ENCODE results near the gene ASGR2. TPM values are rescaled to one million over a fixed set of nuclear protein-coding genes. Genes with fewer than 3 reads are reported as not detected.
"Not testable (repeated sequence)": the region's sequence is repeated elsewhere in the genome, so short reads cannot be mapped to it uniquely, and the experiment has no call there.

ASGR2 gene
- total RNA-seq, 1 experiment from 2014 or later: not detected

GRCh38 chr17:7102421-7102820 is 12.2 kb downstream of the ASGR2 start:
- H3F3A ChIP-seq (ENCODE audit: low read length, unreplicated experiment): no peaks in the 10 kb centered on the region
- ChIA-PET CTCF (no interaction called here), POLR2A (ENCODE audit: unreplicated experiment) (no interaction called here)
- no peak for ATAC-seq
- H3K9ac ChIP-seq (ENCODE audit: low read length): no peak overlapping the region
- no peaks in the 10 kb centered on the region; the same call in 1 of the 2 replicates for H3K4me1 ChIP-seq (ENCODE audit: insufficient read depth, low read length)
- no peak overlapping the region for H2AFZ ChIP-seq (ENCODE audit: low read length)
- intact Hi-C loops (cut with micrococcal nuclease): no loop called here
- no peaks in the 10 kb centered on the region for H3K36me3 ChIP-seq (ENCODE audit: low read depth, low read length)
- H4K20me1 ChIP-seq (ENCODE audit: low read length): no peaks in the 10 kb centered on the region
- H3K9me3 ChIP-seq (ENCODE audit: low read length): no peaks in the 10 kb centered on the region
- H3K79me2 ChIP-seq (ENCODE audit: low read length): no peaks in the 10 kb centered on the region
- TF ChIP-seq EZH2phosphoT487 (IDR thresholded peaks at IDR 0.05; ENCODE audit: borderline replicate concordance, low read length): no peak
- no peak for TF ChIP-seq EZH2 (IDR thresholded peaks at IDR 0.05; ENCODE audit: low read length, unreplicated experiment)
- no peak for TF ChIP-seq CTCF (conservative IDR thresholded peaks at IDR 0.05; ENCODE audit: low read depth, low read length)
- no peak overlapping the region for H3K4me2 ChIP-seq (ENCODE audit: low read length)
- no peak for DNase-seq
- no peak overlapping the region for H3K4me3 ChIP-seq (ENCODE audit: low read length)
- no peaks in the 10 kb centered on the region for H3K9me2 ChIP-seq (replicated peaks; ENCODE audit: low read length)
- no peaks in the 10 kb centered on the region for H3K27me3 ChIP-seq (ENCODE audit: low read length)
- BruUV-seq (replicated peaks): no TSS peak
- no peak overlapping the region for H3K27ac ChIP-seq (ENCODE audit: low read length)

GRCh38 chr17:7101531-7101930 is 13.1 kb downstream of the ASGR2 start:
- Histone ChIP-seq H3K4me1 (ENCODE audit: insufficient read depth, low read length) (no peaks in the 10 kb centered on the region; the same call in 1 of the 2 replicates), H3K9me2 (replicated peaks; ENCODE audit: low read length) (no peaks in the 10 kb centered on the region), H2AFZ (ENCODE audit: low read length) (no peak overlapping the region), H3K9me3 (ENCODE audit: low read length) (no peaks in the 10 kb centered on the region), H4K20me1 (ENCODE audit: low read length) (no peaks in the 10 kb centered on the region), H3K27me3 (ENCODE audit: low read length) (no peaks in the 10 kb centered on the region), H3K4me2 (ENCODE audit: low read length) (no peak overlapping the region), H3K27ac (ENCODE audit: low read length) (no peak overlapping the region), H3F3A (ENCODE audit: low read length, unreplicated experiment) (no peaks in the 10 kb centered on the region), H3K4me3 (ENCODE audit: low read length) (no peak overlapping the region), H3K36me3 (ENCODE audit: low read depth, low read length) (no peaks in the 10 kb centered on the region), H3K9ac (ENCODE audit: low read length) (no peak overlapping the region), H3K79me2 (ENCODE audit: low read length) (no peaks in the 10 kb centered on the region)
- intact Hi-C loops (cut with micrococcal nuclease): no loop called here
- DNase-seq (no peak), ATAC-seq (no peak)
- TF ChIP-seq EZH2phosphoT487 (IDR thresholded peaks at IDR 0.05; ENCODE audit: borderline replicate concordance, low read length) (no peak), CTCF (conservative IDR thresholded peaks at IDR 0.05; ENCODE audit: low read depth, low read length) (no peak), EZH2 (IDR thresholded peaks at IDR 0.05; ENCODE audit: low read length, unreplicated experiment) (no peak)
- no TSS peak for BruUV-seq (replicated peaks)
- ChIA-PET CTCF (no interaction called here), POLR2A (ENCODE audit: unreplicated experiment) (no interaction called here)

- H3K9ac ChIP-seq (ENCODE audit: low read length); H3K9me2 ChIP-seq (replicated peaks; ENCODE audit: low read length); DNase-seq; H3K4me2 ChIP-seq (ENCODE audit: low read length); H2AFZ ChIP-seq (ENCODE audit: low read length); H3K4me1 ChIP-seq (ENCODE audit: insufficient read depth, low read length); intact Hi-C loops (cut with micrococcal nuclease); ATAC-seq; CTCF ChIA-PET; BruUV-seq (replicated peaks); H3K4me3 ChIP-seq (ENCODE audit: low read length); H3K79me2 ChIP-seq (ENCODE audit: low read length); H3K27me3 ChIP-seq (ENCODE audit: low read length); H4K20me1 ChIP-seq (ENCODE audit: low read length); H3F3A ChIP-seq (ENCODE audit: low read length, unreplicated experiment); POLR2A ChIA-PET (ENCODE audit: unreplicated experiment); H3K27ac ChIP-seq (ENCODE audit: low read length); H3K36me3 ChIP-seq (ENCODE audit: low read depth, low read length); H3K9me3 ChIP-seq (ENCODE audit: low read length): not testable (repeated sequence)
These were observed 13.8 kb downstream of the ASGR2 start for GRCh38 chr17:7100641-7101379.

Measured in PC-3 (cell line).